Natural killer cell treated with Interleukin-12 subunit alpha and Interleukin-12 subunit beta and Interleukin-15 and Interleukin-18, amount 100 ng/mL, for 72 hours (primary cell): ENCODE measurements around the gene NFIC. TPM values are rescaled to one million over a fixed set of nuclear protein-coding genes. Genes with fewer than 3 reads are reported as not detected.
"Not testable (repeated sequence)": the region's sequence is repeated elsewhere in the genome, so short reads cannot be mapped to it uniquely, and the experiment has no call there.

Experiments
- ATAC-seq, 2 donors: fragments of 150-1000 bp; cut with Tn5 transposase in 1 of 2; sonication (Bioruptor Pico), chemical (Tn5 transposase) in 1 of 2; 2 replicates each; pipeline ENCODE4 v1.10.0; 2021
- DNase-seq: peaks from one replicate; pipeline ENCODE4 v3.0.0; 2022; ENCODE audit warnings: low spot score
- H3K27ac Mint-ChIP-seq, 2 donors: 1 replicate in 1 of 2; 2 replicates in 1 of 2; pipeline ENCODE4 v1.8.0; 2022; ENCODE audit warnings: mixed read lengths in 2 of 2, mild to moderate bottlenecking in 1 of 2, moderate library complexity in 1 of 2
- H3K27me3 Mint-ChIP-seq, 2 donors: 1 replicate in 1 of 2; 2 replicates in 1 of 2; pipeline ENCODE4 v1.8.0; 2022; ENCODE audit warnings: mixed read lengths in 2 of 2
- H3K36me3 Mint-ChIP-seq: one replicate; pipeline ENCODE4 v1.8.0; 2022; ENCODE audit warnings: mixed read lengths
- H3K4me1 Mint-ChIP-seq, 2 donors: 1 replicate in 1 of 2; 2 replicates in 1 of 2; pipeline ENCODE4 v1.8.0; 2022; ENCODE audit warnings: low read depth in 2 of 2, mixed read lengths in 2 of 2, mild to moderate bottlenecking in 1 of 2
- H3K4me3 Mint-ChIP-seq: one replicate; pipeline ENCODE4 v1.8.0; 2022; ENCODE audit warnings: mixed read lengths
- H3K9me3 Mint-ChIP-seq: 2 replicates; pipeline ENCODE4 v1.8.0; 2022; ENCODE audit warnings: mixed read lengths
- total RNA-seq, 2 donors: library from RNA; stranded (reverse); gene quantifications; one replicate each; pipeline ENCODE4 v1.2.3, GENCODE V29; 2022

The NFIC gene
- total RNA-seq, 2 donors from 2014 or later, result 21.4 to 41.7 TPM

DNA sequence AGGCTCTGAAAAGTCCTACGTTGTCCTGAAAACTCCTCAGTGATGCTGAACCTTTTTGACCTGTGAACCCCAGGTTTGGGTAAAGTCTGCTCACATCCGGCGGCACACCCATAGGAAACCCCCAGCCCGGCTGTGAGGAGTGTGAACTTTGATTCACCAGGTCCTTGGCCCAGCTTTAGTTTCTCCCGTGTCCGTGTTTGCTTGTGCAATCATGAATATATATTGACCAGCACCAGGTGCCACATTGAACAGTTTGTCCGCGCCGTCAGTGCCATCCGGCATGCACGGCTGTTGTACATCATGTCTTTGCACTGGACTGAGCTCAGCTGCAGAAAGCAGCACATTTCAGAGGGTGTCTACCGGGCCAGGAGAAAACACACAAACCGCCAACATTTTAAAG, 45.3 kb downstream of the NFIC start:
- DNase-seq (no peak), ATAC-seq (no peak)
- Mint-ChIP-seq H3K4me1 (peaks cover 0 to 3% of the 10 kb centered on the region in 2 donors), H3K27me3 (no peaks in the 10 kb centered on the region), H3K36me3 (no peaks in the 10 kb centered on the region), H3K4me3 (no peak overlapping the region), H3K9me3 (no peaks in the 10 kb centered on the region), H3K27ac (no peak overlapping the region)

DNA sequence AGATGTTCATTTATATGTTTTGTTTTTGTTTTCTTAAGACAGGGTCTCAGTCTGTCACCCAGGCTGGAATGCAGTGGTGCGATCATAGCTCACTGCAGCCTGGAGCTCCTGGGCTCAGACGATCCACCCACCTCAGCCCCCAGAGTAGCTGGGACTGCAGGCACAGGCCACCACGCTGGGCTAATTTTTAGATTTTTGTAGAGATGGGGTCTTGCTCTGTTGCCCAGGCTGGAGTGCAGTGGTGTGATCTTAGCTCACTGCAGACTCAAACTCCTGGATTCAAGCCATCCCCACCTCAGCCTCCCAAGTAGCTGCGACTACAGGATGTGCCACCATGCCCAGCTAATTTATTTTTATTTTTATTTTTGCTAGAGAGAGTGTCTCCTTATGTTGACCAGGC, 45.7 kb downstream of the NFIC start:
- H3K36me3 Mint-ChIP-seq, result no peaks in the 10 kb centered on the region
- no peaks in the 10 kb centered on the region for H3K27me3 Mint-ChIP-seq
- peaks cover 0 to 2% of the 10 kb centered on the region in 2 donors for H3K4me1 Mint-ChIP-seq
- ATAC-seq, result no peak
- H3K4me3 Mint-ChIP-seq, result no peak overlapping the region
- no peak overlapping the region for H3K27ac Mint-ChIP-seq
- no peaks in the 10 kb centered on the region for H3K9me3 Mint-ChIP-seq
- no peak for DNase-seq

DNA sequence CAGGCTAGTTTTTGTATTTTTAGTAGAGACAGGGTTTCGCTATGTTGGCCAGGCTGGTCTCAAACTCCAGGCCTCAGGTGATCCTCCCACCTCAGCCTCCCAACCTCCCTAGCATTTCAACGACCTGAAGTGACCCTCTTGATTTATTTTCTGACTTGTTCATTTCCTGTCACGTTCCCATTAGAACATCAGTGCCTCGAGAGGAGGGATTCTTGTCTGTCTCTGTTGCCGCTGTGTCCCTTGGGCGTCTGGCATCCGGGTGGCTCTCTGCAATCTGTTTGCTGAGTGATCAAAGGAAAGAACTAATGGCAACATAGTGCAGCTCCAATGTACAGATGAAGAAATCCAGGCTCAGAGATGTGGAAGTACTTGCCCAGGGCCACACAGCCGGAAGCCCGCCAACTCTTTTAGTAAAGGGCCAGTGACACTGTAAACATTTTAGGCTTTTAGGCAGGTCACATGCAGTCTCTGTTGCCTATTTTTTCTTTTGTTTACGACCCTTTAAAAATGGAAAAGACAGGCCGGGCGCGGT, 47.5 kb downstream of the NFIC start:
- ATAC-seq (no peak), DNase-seq (no peak)
- no peak overlapping the region for H3K4me3 Mint-ChIP-seq
- H3K36me3 Mint-ChIP-seq, result no peaks in the 10 kb centered on the region
- H3K9me3 Mint-ChIP-seq, result no peaks in the 10 kb centered on the region
- peaks cover 0 to 2% of the 10 kb centered on the region in 2 donors for H3K4me1 Mint-ChIP-seq
- H3K27ac Mint-ChIP-seq, result no peak overlapping the region
- no peaks in the 10 kb centered on the region for H3K27me3 Mint-ChIP-seq

GRCh38 chr19:3415695-3416094, 49.3 kb downstream of the NFIC start:
- no peaks in the 10 kb centered on the region for H3K9me3 Mint-ChIP-seq
- H3K4me3 Mint-ChIP-seq, result no peak overlapping the region
- H3K36me3 Mint-ChIP-seq, result no peaks in the 10 kb centered on the region
- H3K27ac Mint-ChIP-seq, result no peak overlapping the region
- no peaks in the 10 kb centered on the region for H3K4me1 Mint-ChIP-seq
- H3K27me3 Mint-ChIP-seq, result no peaks in the 10 kb centered on the region
- ATAC-seq, result no peak
- no peak for DNase-seq

DNA sequence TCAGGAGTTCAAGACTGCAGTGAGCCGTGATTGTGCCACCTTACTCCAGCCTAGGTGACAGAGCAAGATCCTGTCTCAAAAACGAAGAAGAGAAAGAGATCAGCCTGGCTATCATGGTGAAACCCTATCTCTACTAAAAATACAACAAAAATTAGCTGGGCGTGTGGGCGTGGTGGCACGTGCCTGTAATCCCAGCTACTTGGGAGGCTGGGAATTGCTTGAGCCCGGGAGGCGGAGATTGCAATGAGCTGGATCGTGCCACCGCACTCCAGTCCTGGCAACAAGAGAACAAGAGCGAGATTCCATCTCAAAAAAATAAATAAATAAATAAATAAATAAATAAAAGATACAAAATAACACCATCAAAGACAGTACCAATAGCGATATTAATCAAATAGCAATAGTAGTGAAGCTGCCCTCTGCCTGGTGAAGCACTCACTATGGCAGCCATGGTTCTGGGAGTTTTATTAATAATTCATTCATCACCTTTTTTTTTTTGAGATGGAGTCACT, 53.9 kb downstream of the NFIC start:
- Mint-ChIP-seq H3K4me1 (no peaks in the 10 kb centered on the region), H3K9me3 (no peaks in the 10 kb centered on the region), H3K27ac (no peak overlapping the region), H3K27me3 (no peaks in the 10 kb centered on the region), H3K4me3 (no peak overlapping the region), H3K36me3 (no peaks in the 10 kb centered on the region)
- DNase-seq, result no peak
- ATAC-seq, result no peak

DNA sequence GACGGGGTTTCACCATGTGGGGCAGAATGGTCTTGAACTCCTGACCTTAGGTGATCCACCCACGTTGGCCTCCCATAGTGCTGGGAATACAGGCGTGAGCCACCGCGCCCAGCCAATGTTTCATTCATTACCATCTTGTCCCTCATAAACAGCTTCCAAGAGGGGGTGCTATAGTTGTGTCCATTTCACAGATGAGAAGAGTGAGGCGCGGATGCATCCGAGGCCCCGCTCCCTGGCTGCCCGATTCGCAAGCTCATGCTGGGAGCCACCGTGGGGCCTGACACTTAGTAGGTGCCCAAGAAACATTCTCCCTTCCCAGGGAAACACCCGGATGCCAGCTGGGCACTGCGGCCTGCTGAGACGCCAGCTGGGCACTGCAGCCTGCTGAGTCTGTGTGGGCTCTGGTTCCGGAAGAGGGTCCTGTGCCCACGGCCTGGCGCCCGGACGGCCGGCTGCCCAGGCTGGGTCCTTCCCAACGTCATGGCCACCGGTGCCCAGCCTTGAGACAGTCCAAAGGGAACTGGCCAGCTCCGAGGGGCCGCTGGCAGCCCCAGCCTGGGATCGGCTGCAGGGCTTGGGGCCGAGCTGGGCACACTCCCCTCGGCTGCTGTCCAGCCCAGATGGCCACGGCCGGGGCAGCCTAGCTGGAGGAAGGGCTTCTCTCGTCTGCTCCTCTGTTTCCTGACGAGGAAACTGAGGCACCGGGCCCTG, 54.7 kb downstream of the NFIC start:
- H3K4me3 Mint-ChIP-seq, result no peak overlapping the region
- no peaks in the 10 kb centered on the region for H3K9me3 Mint-ChIP-seq
- no peaks in the 10 kb centered on the region for H3K36me3 Mint-ChIP-seq
- H3K27ac Mint-ChIP-seq, result no peak overlapping the region
- DNase-seq (no peak), ATAC-seq (no peak)
- H3K27me3 Mint-ChIP-seq, result no peaks in the 10 kb centered on the region
- H3K4me1 Mint-ChIP-seq, result no peaks in the 10 kb centered on the region

DNA sequence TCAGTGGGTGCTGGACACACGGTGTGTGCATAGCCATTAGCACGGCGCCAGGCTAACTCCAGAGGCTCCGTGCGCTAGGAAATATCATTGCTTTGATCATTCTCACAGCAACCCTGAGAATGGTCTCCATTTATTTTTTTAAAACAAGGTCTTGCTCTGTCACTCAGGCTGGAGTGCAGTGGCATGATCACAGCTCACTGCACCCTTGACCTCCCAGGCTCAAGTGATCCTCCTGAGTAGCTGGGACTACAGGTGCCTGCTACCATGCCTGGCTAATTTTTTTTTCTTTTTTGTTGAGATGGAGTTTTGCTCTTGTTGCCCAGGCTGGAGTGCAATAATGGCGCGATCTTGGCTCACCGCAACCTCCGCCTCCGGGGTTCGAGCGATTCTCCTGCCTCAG, 55.3 kb downstream of the NFIC start:
- not testable (repeated sequence) for H3K36me3 Mint-ChIP-seq, H3K27me3 Mint-ChIP-seq, H3K27ac Mint-ChIP-seq, H3K4me3 Mint-ChIP-seq, DNase-seq, ATAC-seq, H3K4me1 Mint-ChIP-seq, H3K9me3 Mint-ChIP-seq

- Mint-ChIP-seq H3K27ac (no peak overlapping the region), H3K27me3 (no peaks in the 10 kb centered on the region), H3K4me1 (peaks cover 4 to 6% of the 10 kb centered on the region in 2 donors), H3K4me3 (no peak overlapping the region), H3K9me3 (no peaks in the 10 kb centered on the region), H3K36me3 (no peaks in the 10 kb centered on the region)
- DNase-seq, result no peak
- ATAC-seq, result no peak
Measured at GRCh38 chr19:3423183-3423829, 56.9 kb downstream of the NFIC start.

DNA sequence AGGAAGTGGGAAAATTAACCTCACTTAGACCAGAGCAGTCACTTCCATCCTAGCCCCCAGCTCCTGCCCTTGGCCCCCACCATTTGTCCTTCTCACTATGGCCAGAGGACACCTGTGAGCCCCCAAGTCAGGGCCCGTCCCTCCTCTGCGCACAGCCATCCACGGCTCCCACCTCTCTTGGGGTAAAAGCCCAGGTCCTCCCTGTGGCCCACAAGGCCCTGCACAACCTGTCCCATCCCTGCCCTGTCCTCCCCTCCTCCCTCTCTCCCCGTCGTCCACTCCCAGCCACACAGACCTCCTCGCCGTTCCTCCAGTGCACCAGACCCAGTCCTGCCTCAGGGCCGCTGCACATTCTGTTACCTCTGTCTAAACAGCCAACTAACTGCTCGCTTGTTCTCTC, 60.0 kb downstream of the NFIC start:
- Mint-ChIP-seq H3K4me3 (no peak overlapping the region), H3K27me3 (no peaks in the 10 kb centered on the region), H3K9me3 (no peaks in the 10 kb centered on the region), H3K4me1 (peaks cover 5 to 6% of the 10 kb centered on the region in 2 donors), H3K36me3 (no peaks in the 10 kb centered on the region), H3K27ac (no peak overlapping the region)
- DNase-seq, result no peak
- no peak for ATAC-seq

DNA sequence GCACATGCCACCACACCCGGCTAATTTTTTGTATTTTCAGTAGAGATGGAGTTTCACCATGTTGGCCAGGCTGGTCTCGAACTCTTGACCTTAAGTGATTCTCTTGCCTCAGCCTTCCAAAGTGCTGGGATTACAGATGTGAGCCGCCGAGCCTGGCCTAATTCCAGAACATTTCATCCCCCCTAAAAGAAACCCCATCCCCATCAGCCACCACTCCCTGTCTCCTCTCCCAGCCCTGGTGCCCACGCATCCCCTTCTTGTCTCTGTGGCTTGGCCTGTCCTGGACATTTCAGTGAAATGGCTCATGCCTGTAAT, 63.9 kb downstream of the NFIC start:
- H3K9me3 Mint-ChIP-seq, H3K4me3 Mint-ChIP-seq, H3K36me3 Mint-ChIP-seq, H3K27ac Mint-ChIP-seq, ATAC-seq, H3K27me3 Mint-ChIP-seq, DNase-seq: not testable (repeated sequence)
- H3K4me1 Mint-ChIP-seq, result peaks cover 18 to 19% of the 10 kb centered on the region in 2 donors

DNA sequence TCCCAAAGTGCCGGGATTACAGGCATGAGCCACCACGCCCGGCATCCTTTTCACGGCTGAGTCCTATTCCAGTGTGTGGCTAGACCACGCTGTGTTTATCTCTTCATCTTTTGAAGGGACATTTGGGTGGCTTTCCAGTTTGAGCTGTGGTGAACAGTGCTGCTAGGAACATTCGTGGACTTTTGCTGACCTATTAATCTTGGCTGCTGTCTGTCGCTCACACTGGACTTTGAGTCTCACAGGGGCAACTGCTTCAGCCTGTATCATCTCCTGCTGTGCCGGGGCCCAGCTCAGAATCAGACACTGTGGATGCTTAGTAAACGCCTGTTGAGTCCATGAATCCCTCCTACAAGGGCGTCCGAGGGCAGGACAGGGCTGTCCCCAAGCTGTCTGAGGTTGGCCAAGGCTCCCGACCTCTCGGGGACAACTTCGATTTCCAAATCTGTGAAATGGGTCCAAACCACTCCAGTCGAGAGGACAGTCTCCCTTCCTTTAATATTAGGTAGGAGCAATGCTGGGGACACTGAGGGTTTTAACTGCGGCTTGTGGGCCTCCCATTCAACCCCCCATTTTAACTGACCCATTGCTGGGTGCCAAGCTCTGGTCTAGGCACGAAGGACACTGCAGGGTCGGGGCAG, 65.5 kb downstream of the NFIC start:
- Mint-ChIP-seq H3K27ac (no peak overlapping the region), H3K36me3 (no peaks in the 10 kb centered on the region)

DNA sequence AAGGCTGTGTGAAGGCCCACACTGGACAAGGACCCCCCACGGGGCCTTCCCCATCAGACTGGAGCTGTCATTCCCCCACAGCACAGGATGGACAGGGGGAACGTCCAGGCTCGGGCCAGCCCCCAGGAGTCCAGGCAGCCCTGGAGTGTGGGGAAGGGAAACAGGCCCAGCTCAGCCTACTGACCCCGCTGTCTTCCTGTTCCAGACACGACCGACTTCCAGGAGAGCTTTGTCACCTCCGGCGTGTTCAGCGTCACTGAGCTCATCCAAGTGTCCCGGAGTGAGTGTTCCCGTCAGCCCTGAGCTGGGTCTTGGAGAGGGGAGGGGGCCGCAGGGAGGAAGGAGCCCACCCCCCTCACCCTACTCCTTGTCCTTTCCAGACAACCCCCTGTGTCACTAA, 66.9 kb downstream of the NFIC start:
- Mint-ChIP-seq H3K9me3 (no peaks in the 10 kb centered on the region), H3K4me3 (no peak overlapping the region), H3K36me3 (no peaks in the 10 kb centered on the region), H3K4me1 (peaks cover 18 to 20% of the 10 kb centered on the region in 2 donors), H3K27me3 (no peaks in the 10 kb centered on the region), H3K27ac (peak overlapping the region in 1 of 2 donors; percentile 97)
- DNase-seq (no peak), ATAC-seq (no peak)

More for the DNA sequence above, 65.5 kb downstream of the NFIC start:
- Mint-ChIP-seq H3K4me1 (peaks cover 24% of the 10 kb centered on the region in 2 donors), H3K4me3 (no peak overlapping the region), H3K9me3 (no peaks in the 10 kb centered on the region), H3K27me3 (no peaks in the 10 kb centered on the region)
- DNase-seq, result no peak
- ATAC-seq, result no peak

DNA sequence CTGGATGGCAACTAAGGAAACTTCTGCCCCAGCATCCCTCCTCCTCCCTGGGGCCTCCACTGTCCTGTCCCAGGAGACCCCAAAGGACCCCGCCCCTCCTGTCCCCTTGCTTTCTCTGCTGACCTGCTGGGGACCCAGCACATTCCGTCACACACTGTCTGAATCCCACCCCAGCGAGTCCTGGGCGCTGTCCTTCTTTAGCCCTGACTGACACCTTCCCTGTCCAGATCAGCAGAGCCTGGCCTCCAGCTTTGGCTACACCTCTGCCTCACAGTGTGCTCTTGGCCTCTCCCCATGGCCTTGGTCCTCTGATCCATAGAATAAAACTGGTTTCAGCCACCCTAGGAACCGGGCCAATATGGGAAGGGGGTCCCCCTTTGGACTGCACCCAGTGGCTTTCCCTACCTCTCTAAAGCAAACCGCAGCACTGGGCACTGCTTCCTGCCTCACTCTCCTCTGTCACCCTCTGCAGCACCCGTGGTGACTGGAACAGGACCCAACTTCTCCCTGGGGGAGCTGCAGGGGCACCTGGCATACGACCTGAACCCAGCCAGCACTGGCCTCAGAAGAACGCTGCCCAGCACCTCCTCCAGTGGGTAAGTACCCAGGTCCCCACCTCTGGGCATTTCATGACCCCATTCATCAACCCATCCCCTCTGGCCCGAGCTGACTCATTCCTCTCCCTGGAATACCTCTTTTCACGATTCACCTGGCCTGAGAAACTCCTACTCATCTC, 67.6 kb downstream of the NFIC start:
- Mint-ChIP-seq H3K4me3 (peak overlapping the region; percentile 89), H3K36me3 (no peaks in the 10 kb centered on the region), H3K4me1 (peaks cover 18 to 19% of the 10 kb centered on the region in 2 donors), H3K9me3 (no peaks in the 10 kb centered on the region), H3K27ac (peak overlapping the region; percentile 94 to 97), H3K27me3 (no peaks in the 10 kb centered on the region)
- ATAC-seq (no peak), DNase-seq (no peak)
